HCT116 (cell line): Measurements from ENCODE around the gene DIP2C. TPM values are rescaled to one million over a fixed set of nuclear protein-coding genes. Genes with fewer than 3 reads are reported as not detected.
A peak's percentile ranks its signal among the peaks of the same experiment; 100 is the strongest.

ENCODE experiments used
- ATAC-seq: fragments of 200-7000 bp; cut with Tn5 transposase; 2 replicates; pipeline ENCODE4 v1.9.1; 2020; ENCODE audit warnings: mild to moderate bottlenecking, moderate library complexity
- BruUV-seq: library from RNA; stranded (reverse); fragments of 400-500 nt; replicated peaks from 2 replicates; lab custom pipeline; 2021; lab: Mats Ljungman, UMichigan
- CTCF ChIA-PET: fragments of 300-600 bp; sonication (Branson Sonifier 250); formaldehyde crosslinking; loops from one replicate; lab custom pipeline; 2021; ENCODE audit warnings: antibody characterized with exemption; lab: Charles Lee
- POLR2A ChIA-PET: fragments of 300-600, 350-600 bp; sonication (Branson Sonifier 250); formaldehyde crosslinking; loops from one replicate; lab custom pipeline; 2021; ENCODE audit warnings: antibody characterized with exemption; lab: Charles Lee
- RAD21 ChIA-PET, 2 experiments: fragments of 300-600 bp; sonication (Branson Sonifier 250); formaldehyde crosslinking; loops; one replicate each; lab custom pipeline; 2023; ENCODE audit warnings: low total read pairs in 2 of 2; ENCODE audit not compliant: uncharacterized antibody in 2 of 2, unreplicated experiment in 2 of 2, low non-redundant PET in 1 of 2; lab: Charles Lee
- DNase-seq: peaks from one replicate; pipeline ENCODE4 v3.0.0-alpha.2; 2010; ENCODE audit warnings: low read depth, low spot score
- H2AFZ ChIP-seq: fragments of 200-600 bp; shearing (Covaris generic), sonication (generic); 2 replicates; pipeline ENCODE4 v1.6.1; 2017; ENCODE audit warnings: low read depth, mixed run types, mixed read lengths, antibody characterized with exemption, low read length; ENCODE audit not compliant: poor library complexity, severe bottlenecking
- H3K27ac ChIP-seq: 2 replicates; pipeline ENCODE4 v1.5.1; 2012; ENCODE audit warnings: low read depth, low read length
- H3K27me3 ChIP-seq: fragments of 200-600 bp; sonication (generic); 2 replicates; pipeline ENCODE4 v1.6.1; 2016; ENCODE audit warnings: mixed run types, low read length, mixed read lengths; ENCODE audit not compliant: insufficient read depth
- H3K36me3 ChIP-seq, 2 experiments: fragments of 200-500 bp in 1 of 2; fragments of 200-600 bp in 1 of 2; sonication (Bioruptor generic) in 1 of 2; sonication (generic) in 1 of 2; 2 replicates each; pipeline versions ENCODE4 v1.5.1 to v1.6.1; 2014 to 2016; ENCODE audit warnings: low read length in 2 of 2, inconsistent platforms in 1 of 2, mixed read lengths in 1 of 2, mixed run types in 1 of 2; ENCODE audit not compliant: insufficient read depth in 2 of 2, control insufficient read depth in 1 of 2
- H3K4me1 ChIP-seq, 2 experiments: fragments of 200-600 bp in 1 of 2; sonication (generic) in 1 of 2; 2 replicates each; pipeline versions ENCODE4 v1.5.1 to v1.6.1; 2012 to 2017; ENCODE audit warnings: low read length in 2 of 2, inconsistent platforms in 1 of 2, mild to moderate bottlenecking in 1 of 2, mixed read lengths in 1 of 2, mixed run types in 1 of 2, moderate library complexity in 1 of 2; ENCODE audit not compliant: insufficient read depth in 2 of 2, control insufficient read depth in 1 of 2
- H3K4me2 ChIP-seq: fragments of 200-600 bp; sonication (generic); 2 replicates; pipeline ENCODE4 v1.6.1; 2017; ENCODE audit warnings: mixed run types, low read length, mixed read lengths
- H3K4me3 ChIP-seq, 2 experiments: fragments of 200-600 bp in 1 of 2; sonication (generic) in 1 of 2; replicated peaks in 1 of 2; 2 replicates each; pipeline ENCODE4 v1.5.1; 2011 to 2016; ENCODE audit warnings: low read length in 2 of 2, control low read depth in 1 of 2, low read depth in 1 of 2, mild to moderate bottlenecking in 1 of 2, mixed read lengths in 1 of 2, mixed run types in 1 of 2
- H3K79me2 ChIP-seq: fragments of 200-600 bp; sonication (generic); 2 replicates; pipeline ENCODE4 v1.6.1; 2017; ENCODE audit warnings: mild to moderate bottlenecking, mixed run types, low read length, moderate library complexity, mixed read lengths; ENCODE audit not compliant: insufficient read depth
- H3K9ac ChIP-seq: fragments of 200-600 bp; sonication (generic); 2 replicates; pipeline ENCODE4 v1.6.1; 2016; ENCODE audit warnings: low read length, mixed read lengths
- H3K9me2 ChIP-seq: fragments of 200-600 bp; sonication (generic), shearing (Covaris generic); 2 replicates; pipeline ENCODE4 v1.6.1; 2017; ENCODE audit warnings: mixed run types, mild to moderate bottlenecking, moderate library complexity; ENCODE audit not compliant: insufficient read depth
- H3K9me3 ChIP-seq, 2 experiments: fragments of 200-500 bp in 1 of 2; fragments of 200-600 bp in 1 of 2; sonication (Bioruptor generic) in 1 of 2; sonication (generic) in 1 of 2; 2 replicates each; pipeline ENCODE4 v1.6.1; 2014 to 2017; ENCODE audit warnings: low read length in 2 of 2, mixed read lengths in 2 of 2, inconsistent platforms in 1 of 2, low read depth in 1 of 2, mild to moderate bottlenecking in 1 of 2, mixed run types in 1 of 2, moderate library complexity in 1 of 2; ENCODE audit not compliant: control insufficient read depth in 1 of 2, insufficient read depth in 1 of 2
- H4K20me1 ChIP-seq: fragments of 200-600 bp; sonication (generic), shearing (Covaris generic); 2 replicates; pipeline ENCODE4 v1.6.1; 2017; ENCODE audit warnings: mixed run types, mild to moderate bottlenecking, moderate library complexity; ENCODE audit not compliant: insufficient read depth
- CBX3 ChIP-seq: IDR thresholded peaks from 2 replicates; pipeline ENCODE4 v1.6.1; 2012; ENCODE audit warnings: low read depth
- CEBPB ChIP-seq: IDR thresholded peaks from 2 replicates; pipeline ENCODE4 v1.6.1; 2012; ENCODE audit warnings: low read depth
- EGR1 ChIP-seq: IDR thresholded peaks from 2 replicates; pipeline ENCODE4 v1.6.1; 2012; ENCODE audit warnings: low read depth
- EZH2 ChIP-seq: fragments of 200-600 bp; sonication (generic); IDR thresholded peaks from 2 replicates; pipeline ENCODE4 v1.6.1; 2017; ENCODE audit warnings: antibody characterized with exemption, mixed run types
- FOSL1 ChIP-seq: IDR thresholded peaks from 2 replicates; pipeline ENCODE4 v1.6.1; 2012; ENCODE audit warnings: low read depth
- POLR2A ChIP-seq: IDR thresholded peaks from 2 replicates; pipeline ENCODE4 v1.7.0; 2011; ENCODE audit warnings: borderline replicate concordance; ENCODE audit not compliant: insufficient read depth, insufficient read length; ENCODE audit errors: extremely low read depth
- POLR2AphosphoS5 ChIP-seq: IDR thresholded peaks from 2 replicates; pipeline ENCODE4 v1.6.1; 2011; ENCODE audit warnings: mild to moderate bottlenecking, low read depth, low read length, moderate library complexity
- RAD21 ChIP-seq: IDR thresholded peaks from 2 replicates; pipeline ENCODE4 v1.6.1; 2012; ENCODE audit warnings: low read depth, mild to moderate bottlenecking
- SP1 ChIP-seq: IDR thresholded peaks from 2 replicates; pipeline ENCODE4 v1.6.1; 2012; ENCODE audit warnings: low read depth
- TCF7L2 ChIP-seq: IDR thresholded peaks from 2 replicates; pipeline ENCODE4 v1.7.0; 2011; ENCODE audit warnings: borderline replicate concordance, inconsistent platforms; ENCODE audit not compliant: insufficient read depth, insufficient read length; ENCODE audit errors: extremely low read depth
- YY1 ChIP-seq: IDR thresholded peaks from 2 replicates; pipeline ENCODE4 v1.6.1; 2011; ENCODE audit warnings: low read length, low read depth, moderate library complexity, mild to moderate bottlenecking; ENCODE audit not compliant: insufficient replicate concordance; ENCODE audit errors: extremely low read depth
- ZFX ChIP-seq: fragments of 450-650 bp; IDR thresholded peaks from 2 replicates; pipeline ENCODE4 v1.6.1; 2017
- ZNF274 ChIP-seq: fragments of 200-500 bp; sonication (Bioruptor generic); IDR thresholded peaks from 2 replicates; pipeline ENCODE4 v1.6.1; 2014; ENCODE audit warnings: mild to moderate bottlenecking, low read depth, low read length, inconsistent platforms
- intact Hi-C: fragments of 100-400 bp; cut with micrococcal nuclease; formaldehyde crosslinking; loops from 2 replicates; pipeline ENCODE4 v1.10.0; 2022
- total RNA-seq: library from RNA; stranded (reverse); gene quantifications from one replicate; pipeline ENCODE4 v1.2.1, GENCODE V29; 2021; ENCODE audit not compliant: unreplicated experiment
- TF ChIP-seq, protein P1 (sequence below): IDR thresholded peaks from 2 replicates; pipeline ENCODE4 v1.6.1; 2012
- TF ChIP-seq, protein P2 (sequence below): IDR thresholded peaks from 2 replicates; pipeline ENCODE4 v1.6.1; 2012; ENCODE audit warnings: low read depth
- TF ChIP-seq, protein P3 (sequence below): IDR thresholded peaks from 2 replicates; pipeline ENCODE4 v1.6.1; 2012
- TF ChIP-seq, protein P4 (sequence below): IDR thresholded peaks from 2 replicates; pipeline ENCODE4 v1.6.1; 2011; ENCODE audit warnings: mild to moderate bottlenecking, low read length, moderate library complexity; ENCODE audit not compliant: insufficient replicate concordance; ENCODE audit errors: extremely low read depth

The DIP2C gene
- total RNA-seq, 1 experiment from 2014 or later: 15.4 TPM

DNA sequence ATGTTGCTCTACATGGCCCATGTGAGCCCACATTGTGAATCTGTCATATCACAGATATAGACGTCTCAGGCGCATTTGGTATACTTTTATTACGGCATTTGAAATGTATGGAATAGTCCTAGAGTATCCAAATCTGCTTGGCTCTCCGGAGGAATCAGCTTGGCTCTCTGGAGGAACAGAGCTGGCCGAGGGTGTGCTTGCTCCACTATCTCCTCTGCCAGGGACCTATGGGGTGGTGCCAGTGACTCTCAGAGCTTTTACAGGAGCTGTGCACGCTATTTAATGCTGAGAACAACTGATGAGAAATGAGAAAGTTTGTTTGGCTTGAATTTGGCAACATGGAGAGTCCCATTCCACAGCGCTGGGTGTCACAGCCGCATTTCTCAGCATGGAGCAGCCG lies 410.2 kb downstream of the DIP2C start:
- intact Hi-C loops: no loop called here
- no peak overlapping the region for H3K27ac ChIP-seq
- H4K20me1 ChIP-seq: no peaks in the 10 kb centered on the region
- no peaks in the 10 kb centered on the region for H3K9me3 ChIP-seq
- no peaks in the 10 kb centered on the region for H3K4me1 ChIP-seq
- peaks cover 0 to 3% of the 10 kb centered on the region in 2 experiments; a peak in 1 of 4 replicates for H3K36me3 ChIP-seq
- ATAC-seq (0 out of 2 replicates have a peak, but pooled peaks have one; percentile 14), DNase-seq (no peak)
- no peaks in the 10 kb centered on the region for H3K27me3 ChIP-seq
- TF ChIP-seq, protein P1, sequence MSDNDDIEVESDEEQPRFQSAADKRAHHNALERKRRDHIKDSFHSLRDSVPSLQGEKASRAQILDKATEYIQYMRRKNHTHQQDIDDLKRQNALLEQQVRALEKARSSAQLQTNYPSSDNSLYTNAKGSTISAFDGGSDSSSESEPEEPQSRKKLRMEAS: no peak
- TF ChIP-seq FOSL1: no peak
- no peak for TF ChIP-seq RAD21
- TF ChIP-seq ZFX: no peak
- TF ChIP-seq, protein P2, sequence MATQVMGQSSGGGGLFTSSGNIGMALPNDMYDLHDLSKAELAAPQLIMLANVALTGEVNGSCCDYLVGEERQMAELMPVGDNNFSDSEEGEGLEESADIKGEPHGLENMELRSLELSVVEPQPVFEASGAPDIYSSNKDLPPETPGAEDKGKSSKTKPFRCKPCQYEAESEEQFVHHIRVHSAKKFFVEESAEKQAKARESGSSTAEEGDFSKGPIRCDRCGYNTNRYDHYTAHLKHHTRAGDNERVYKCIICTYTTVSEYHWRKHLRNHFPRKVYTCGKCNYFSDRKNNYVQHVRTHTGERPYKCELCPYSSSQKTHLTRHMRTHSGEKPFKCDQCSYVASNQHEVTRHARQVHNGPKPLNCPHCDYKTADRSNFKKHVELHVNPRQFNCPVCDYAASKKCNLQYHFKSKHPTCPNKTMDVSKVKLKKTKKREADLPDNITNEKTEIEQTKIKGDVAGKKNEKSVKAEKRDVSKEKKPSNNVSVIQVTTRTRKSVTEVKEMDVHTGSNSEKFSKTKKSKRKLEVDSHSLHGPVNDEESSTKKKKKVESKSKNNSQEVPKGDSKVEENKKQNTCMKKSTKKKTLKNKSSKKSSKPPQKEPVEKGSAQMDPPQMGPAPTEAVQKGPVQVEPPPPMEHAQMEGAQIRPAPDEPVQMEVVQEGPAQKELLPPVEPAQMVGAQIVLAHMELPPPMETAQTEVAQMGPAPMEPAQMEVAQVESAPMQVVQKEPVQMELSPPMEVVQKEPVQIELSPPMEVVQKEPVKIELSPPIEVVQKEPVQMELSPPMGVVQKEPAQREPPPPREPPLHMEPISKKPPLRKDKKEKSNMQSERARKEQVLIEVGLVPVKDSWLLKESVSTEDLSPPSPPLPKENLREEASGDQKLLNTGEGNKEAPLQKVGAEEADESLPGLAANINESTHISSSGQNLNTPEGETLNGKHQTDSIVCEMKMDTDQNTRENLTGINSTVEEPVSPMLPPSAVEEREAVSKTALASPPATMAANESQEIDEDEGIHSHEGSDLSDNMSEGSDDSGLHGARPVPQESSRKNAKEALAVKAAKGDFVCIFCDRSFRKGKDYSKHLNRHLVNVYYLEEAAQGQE: no peak
- TF ChIP-seq CEBPB: no peak
- TF ChIP-seq CBX3: no peak
- TF ChIP-seq, protein P3, sequence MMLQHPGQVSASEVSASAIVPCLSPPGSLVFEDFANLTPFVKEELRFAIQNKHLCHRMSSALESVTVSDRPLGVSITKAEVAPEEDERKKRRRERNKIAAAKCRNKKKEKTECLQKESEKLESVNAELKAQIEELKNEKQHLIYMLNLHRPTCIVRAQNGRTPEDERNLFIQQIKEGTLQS: no peak
- no peak for TF ChIP-seq ZNF274
- no peak for TF ChIP-seq SP1
- TF ChIP-seq EGR1: no peak
- TF ChIP-seq TCF7L2: no peak
- TF ChIP-seq YY1: no peak
- TF ChIP-seq, protein P4, sequence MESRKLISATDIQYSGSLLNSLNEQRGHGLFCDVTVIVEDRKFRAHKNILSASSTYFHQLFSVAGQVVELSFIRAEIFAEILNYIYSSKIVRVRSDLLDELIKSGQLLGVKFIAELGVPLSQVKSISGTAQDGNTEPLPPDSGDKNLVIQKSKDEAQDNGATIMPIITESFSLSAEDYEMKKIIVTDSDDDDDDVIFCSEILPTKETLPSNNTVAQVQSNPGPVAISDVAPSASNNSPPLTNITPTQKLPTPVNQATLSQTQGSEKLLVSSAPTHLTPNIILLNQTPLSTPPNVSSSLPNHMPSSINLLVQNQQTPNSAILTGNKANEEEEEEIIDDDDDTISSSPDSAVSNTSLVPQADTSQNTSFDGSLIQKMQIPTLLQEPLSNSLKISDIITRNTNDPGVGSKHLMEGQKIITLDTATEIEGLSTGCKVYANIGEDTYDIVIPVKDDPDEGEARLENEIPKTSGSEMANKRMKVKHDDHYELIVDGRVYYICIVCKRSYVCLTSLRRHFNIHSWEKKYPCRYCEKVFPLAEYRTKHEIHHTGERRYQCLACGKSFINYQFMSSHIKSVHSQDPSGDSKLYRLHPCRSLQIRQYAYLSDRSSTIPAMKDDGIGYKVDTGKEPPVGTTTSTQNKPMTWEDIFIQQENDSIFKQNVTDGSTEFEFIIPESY: no peak
- TF ChIP-seq EZH2: no peak
- no peak for TF ChIP-seq POLR2A
- TF ChIP-seq POLR2AphosphoS5: no peak
- TF ChIP-seq, all 23 proteins: peak for 0
- ChIA-PET RAD21 (no interaction called here), CTCF (no interaction called here), POLR2A (no interaction called here)
- no TSS peak for BruUV-seq
- H3K4me3 ChIP-seq: no peak overlapping the region
- H3K4me2 ChIP-seq: no peak overlapping the region
- H3K9ac ChIP-seq: no peak overlapping the region
- no peaks in the 10 kb centered on the region for H3K9me2 ChIP-seq
- H3K79me2 ChIP-seq: no peaks in the 10 kb centered on the region
- H2AFZ ChIP-seq: no peak overlapping the region
